GM12878 (cell line): ENCODE data around the gene CACNG5. TPM values are rescaled to one million over a fixed set of nuclear protein-coding genes. Genes with fewer than 3 reads are reported as not detected.

Source experiments
- ATAC-seq: fragments of 200-7000 bp; cut with Tn5 transposase; 3 replicates; pipeline ENCODE4 v1.9.1; 2020; ENCODE audit warnings: mild to moderate bottlenecking, moderate library complexity
- BruUV-seq: library from RNA; stranded (reverse); fragments of 400-500 nt; replicated peaks from 2 replicates; lab custom pipeline; 2021; lab: Mats Ljungman, UMichigan
- CTCF ChIA-PET: fragments of 300-600 bp; sonication (Branson Sonifier 250); formaldehyde crosslinking; extraction: SDS; loops from one replicate; lab custom pipeline; 2021; ENCODE audit warnings: inconsistent platforms; lab: Yijun Ruan, JAX
- POLR2A ChIA-PET: fragments of 350-600 bp; formaldehyde crosslinking; extraction: SDS; loops from one replicate; lab custom pipeline; 2021; ENCODE audit warnings: inconsistent platforms; lab: Charles Lee
- RAD21 ChIA-PET: fragments of 300-600 bp; sonication (Branson Sonifier 250); formaldehyde crosslinking; loops from one replicate; lab custom pipeline; 2023; ENCODE audit warnings: antibody characterized with exemption; ENCODE audit not compliant: unreplicated experiment; lab: Charles Lee
- SMC1A ChIA-PET: fragments of 300-600 bp; sonication (Branson Sonifier 250); formaldehyde crosslinking; loops from one replicate; lab custom pipeline; 2023; ENCODE audit not compliant: unreplicated experiment, uncharacterized antibody; lab: Charles Lee
- DNase-seq: peaks from one replicate; pipeline ENCODE4 v3.0.0-alpha.2; 2011; ENCODE audit warnings: low read depth, low spot score
- FAIRE-seq: peaks from 3 replicates; lab custom pipeline; 2011; peaks lifted over from hg19 to GRCh38; lab: Jason Lieb, UNC
- H2AFZ ChIP-seq: 2 replicates; pipeline ENCODE4 v1.6.0; 2011; ENCODE audit warnings: low read depth, low read length, control low read depth; ENCODE audit not compliant: control insufficient read depth
- H3K27ac ChIP-seq: 2 replicates; pipeline ENCODE4 v1.5.1; 2011; ENCODE audit warnings: control low read depth; ENCODE audit not compliant: control insufficient read depth, insufficient read depth
- H3K27me3 ChIP-seq, 2 experiments: replicated peaks in 1 of 2; 2 replicates each; pipeline versions ENCODE4 v1.6.0 to v1.6.1; 2011; ENCODE audit warnings: low read length in 1 of 2; ENCODE audit not compliant: control insufficient read depth in 2 of 2, insufficient read depth in 2 of 2
- H3K36me3 ChIP-seq, 2 experiments: 2 replicates each; pipeline ENCODE4 v1.5.1; 2011; ENCODE audit warnings: low read length in 1 of 2; ENCODE audit not compliant: control insufficient read depth in 2 of 2, insufficient read depth in 2 of 2
- H3K4me1 ChIP-seq: 2 replicates; pipeline ENCODE4 v1.6.1; 2011; ENCODE audit warnings: mild to moderate bottlenecking, low read length, moderate library complexity, mixed read lengths; ENCODE audit not compliant: control insufficient read depth, insufficient read depth
- H3K4me2 ChIP-seq: 2 replicates; pipeline ENCODE4 v1.6.0; 2011; ENCODE audit warnings: control low read depth; ENCODE audit not compliant: control insufficient read depth, insufficient read depth
- H3K4me3 ChIP-seq: fragments of 200-600 bp; sonication (generic); 2 replicates; pipeline ENCODE4 v1.5.1; 2016
- H3K79me2 ChIP-seq: 2 replicates; pipeline ENCODE4 v1.6.0; 2011; ENCODE audit warnings: low read length; ENCODE audit not compliant: control insufficient read depth, insufficient read depth
- H3K9ac ChIP-seq: 2 replicates; pipeline ENCODE4 v1.8.0; 2011; ENCODE audit warnings: low read length, control low read depth, mixed read lengths; ENCODE audit not compliant: control insufficient read depth, insufficient read depth
- H3K9me3 ChIP-seq: replicated peaks from 3 replicates; pipeline ENCODE4 v1.5.1; 2011; ENCODE audit warnings: mild to moderate bottlenecking, low read length; ENCODE audit not compliant: control insufficient read depth, insufficient read depth
- H4K20me1 ChIP-seq: 2 replicates; pipeline ENCODE4 v1.6.0; 2011; ENCODE audit not compliant: control insufficient read depth, insufficient read depth
- ATF7 ChIP-seq: fragments of 450-650 bp; IDR thresholded peaks from 2 replicates; pipeline ENCODE4 v1.6.1; 2016; ENCODE audit warnings: low read depth, mild to moderate bottlenecking
- DPF2 ChIP-seq: fragments of 450-650 bp; IDR thresholded peaks from 2 replicates; pipeline ENCODE4 v1.6.1; 2017; ENCODE audit warnings: mild to moderate bottlenecking
- EED ChIP-seq: sonication (generic); IDR thresholded peaks from 2 replicates; pipeline ENCODE4 v1.6.1; 2016; ENCODE audit warnings: antibody characterized with exemption, low read depth
- FOXK2 ChIP-seq: fragments of 450-650 bp; IDR thresholded peaks from 2 replicates; pipeline ENCODE4 v1.6.1; 2017; ENCODE audit warnings: mild to moderate bottlenecking, moderate library complexity
- GABPA ChIP-seq: IDR thresholded peaks from 2 replicates; pipeline ENCODE4 v1.6.1; 2014; ENCODE audit warnings: antibody characterized with exemption, low read depth, mild to moderate bottlenecking, inconsistent platforms
- HCFC1 ChIP-seq: fragments of 150-350 bp; IDR thresholded peaks from 2 replicates; pipeline ENCODE4 v1.6.1; 2014; ENCODE audit warnings: low read length
- IRF3 ChIP-seq: fragments of 450-650 bp; IDR thresholded peaks from 2 replicates; pipeline ENCODE4 v1.6.1; 2014; ENCODE audit warnings: mild to moderate bottlenecking
- MEF2A ChIP-seq: IDR thresholded peaks from 2 replicates; pipeline ENCODE4 v1.6.1; 2011; ENCODE audit warnings: low read depth, mild to moderate bottlenecking, low read length, moderate library complexity; ENCODE audit not compliant: insufficient read depth
- MTA2 ChIP-seq: fragments of 450-650 bp; IDR thresholded peaks from 2 replicates; pipeline ENCODE4 v1.6.1; 2016; ENCODE audit warnings: low read depth, mild to moderate bottlenecking, moderate library complexity
- MYC ChIP-seq: IDR thresholded peaks from 2 replicates; pipeline ENCODE4 v1.6.1; 2011; ENCODE audit warnings: mild to moderate bottlenecking, low read length, moderate library complexity, inconsistent platforms; ENCODE audit not compliant: insufficient read depth, insufficient replicate concordance, insufficient read length, severe bottlenecking
- NBN ChIP-seq: fragments of 450-650 bp; IDR thresholded peaks from 2 replicates; pipeline ENCODE4 v1.6.1; 2016
- NFIC ChIP-seq: IDR thresholded peaks from 2 replicates; pipeline ENCODE4 v1.6.1; 2012; ENCODE audit warnings: low read depth, mild to moderate bottlenecking, inconsistent platforms, low read length, moderate library complexity
- PRDM15 ChIP-seq: fragments of 450-650 bp; formaldehyde crosslinking; IDR thresholded peaks from 2 replicates; pipeline ENCODE4 v1.4.0; 2020; ENCODE audit warnings: mild to moderate bottlenecking, moderate library complexity
- RB1 ChIP-seq: fragments of 450-650 bp; formaldehyde crosslinking; IDR thresholded peaks from 2 replicates; pipeline ENCODE4 v1.6.1; 2017; ENCODE audit warnings: mild to moderate bottlenecking, borderline replicate concordance
- SIX5 ChIP-seq: IDR thresholded peaks from 2 replicates; pipeline ENCODE4 v1.6.1; 2011; ENCODE audit warnings: mild to moderate bottlenecking, low read depth, low read length, moderate library complexity; ENCODE audit not compliant: severe bottlenecking
- SMAD1 ChIP-seq: fragments of 450-650 bp; IDR thresholded peaks from 2 replicates; pipeline ENCODE4 v1.6.1; 2018; ENCODE audit warnings: mild to moderate bottlenecking, low read depth; ENCODE audit not compliant: partially characterized antibody
- SREBF2 ChIP-seq: IDR thresholded peaks from 2 replicates; pipeline ENCODE4 v1.6.1; 2012; ENCODE audit warnings: mild to moderate bottlenecking, low read length
- TCF3 ChIP-seq: IDR thresholded peaks from 2 replicates; pipeline ENCODE4 v1.6.1; 2012; ENCODE audit warnings: low read depth, mild to moderate bottlenecking, low read length, borderline replicate concordance; ENCODE audit not compliant: insufficient read depth
- ZBED1 ChIP-seq: IDR thresholded peaks from 2 replicates; pipeline ENCODE4 v1.6.1; 2016; ENCODE audit warnings: borderline replicate concordance
- WGBS: methylation state at CpG from one replicate; pipeline ENCODE4 v1.1.6; 2016; ENCODE audit warnings: low lambda C conversion rate; ENCODE audit not compliant: insufficient replicate concordance, insufficient coverage; ENCODE audit errors: missing lambda C conversion rate; 5-methylcytosine and 5-hydroxymethylcytosine counted together
- in situ Hi-C: fragments of 300-500 bp; cut with MboI; formaldehyde crosslinking; loops from 9 replicates; pipeline ENCODE4 v1.14.3; 2018; ENCODE audit warnings: mixed read lengths
- intact Hi-C: fragments of 100-400 bp; cut with micrococcal nuclease; formaldehyde crosslinking; loops from one replicate; pipeline ENCODE4 v1.14.2; 2022; ENCODE audit not compliant: unreplicated experiment
- polyA plus RNA-seq, 11 experiments: library from polyadenylated mRNA; depleted of rRNA in 4 of 11; unstranded in 6 of 11; stranded (reverse) in 5 of 11; fragments of >200 nt; fragmentation: Nextera tagmentation in 4 of 11; fragmentation: Illumina TruSeq in 1 of 11; extraction: Ambion mirVana in 4 of 11; extraction: Trizol in 1 of 11; gene quantifications; 1 replicate in 1 of 11; 2 replicates in 10 of 11; pipeline versions ENCODE4 v1.2.1 to v1.2.3, GENCODE V29; 2011 to 2016; ENCODE audit warnings: inconsistent platforms in 2 of 11, missing spikeins in 2 of 11, low read depth in 1 of 11
- total RNA-seq, 4 experiments: library from RNA; depleted of rRNA in 3 of 4; stranded (reverse); fragments of >200 nt in 3 of 4; fragmentation: Illumina TruSeq in 1 of 4; extraction: Trizol in 1 of 4; gene quantifications; 2 replicates each; pipeline versions ENCODE4 v1.2.1 to v1.2.3, GENCODE V29; 2013 to 2021
- TF ChIP-seq, protein P1 (sequence below): fragments of 450-650 bp; formaldehyde crosslinking; IDR thresholded peaks from 2 replicates; pipeline ENCODE4 v1.4.0; 2022; ENCODE audit warnings: mild to moderate bottlenecking, moderate library complexity

The CACNG5 gene
- total and polyA plus RNA-seq, 10 of the 15 experiments (the other 5 are each of a cell fraction or from before 2014, with no cell fraction given), result not detected

- H3K27me3 ChIP-seq, result peaks cover 0 to 3% of the 10 kb centered on the region in 2 experiments; a peak in 2 of 4 replicates
- H4K20me1 ChIP-seq, result no peaks in the 10 kb centered on the region
- POLR2A ChIA-PET, result no interaction called here
- no peak overlapping the region for H3K9ac ChIP-seq
- TF ChIP-seq EED, result no peak
- TF ChIP-seq NBN, result no peak
- TF ChIP-seq GABPA, result no peak
- no peak for TF ChIP-seq IRF3
- TF ChIP-seq, protein P1, sequence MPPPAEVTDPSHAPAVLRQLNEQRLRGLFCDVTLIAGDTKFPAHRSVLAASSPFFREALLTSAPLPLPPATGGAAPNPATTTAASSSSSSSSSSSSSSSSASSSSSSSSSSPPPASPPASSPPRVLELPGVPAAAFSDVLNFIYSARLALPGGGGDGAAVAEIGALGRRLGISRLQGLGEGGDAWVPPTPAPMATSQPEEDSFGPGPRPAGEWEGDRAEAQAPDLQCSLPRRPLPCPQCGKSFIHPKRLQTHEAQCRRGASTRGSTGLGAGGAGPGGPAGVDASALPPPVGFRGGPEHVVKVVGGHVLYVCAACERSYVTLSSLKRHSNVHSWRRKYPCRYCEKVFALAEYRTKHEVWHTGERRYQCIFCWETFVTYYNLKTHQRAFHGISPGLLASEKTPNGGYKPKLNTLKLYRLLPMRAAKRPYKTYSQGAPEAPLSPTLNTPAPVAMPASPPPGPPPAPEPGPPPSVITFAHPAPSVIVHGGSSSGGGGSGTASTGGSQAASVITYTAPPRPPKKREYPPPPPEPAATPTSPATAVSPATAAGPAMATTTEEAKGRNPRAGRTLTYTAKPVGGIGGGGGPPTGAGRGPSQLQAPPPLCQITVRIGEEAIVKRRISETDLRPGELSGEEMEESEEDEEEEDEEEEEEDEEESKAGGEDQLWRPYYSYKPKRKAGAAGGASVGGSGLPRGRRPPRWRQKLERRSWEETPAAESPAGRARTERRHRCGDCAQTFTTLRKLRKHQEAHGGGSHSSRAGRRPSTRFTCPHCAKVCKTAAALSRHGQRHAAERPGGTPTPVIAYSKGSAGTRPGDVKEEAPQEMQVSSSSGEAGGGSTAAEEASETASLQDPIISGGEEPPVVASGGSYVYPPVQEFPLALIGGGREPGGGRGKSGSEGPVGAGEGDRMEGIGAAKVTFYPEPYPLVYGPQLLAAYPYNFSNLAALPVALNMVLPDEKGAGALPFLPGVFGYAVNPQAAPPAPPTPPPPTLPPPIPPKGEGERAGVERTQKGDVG (CRISPR knock-in tag), result no peak
- no peak for TF ChIP-seq PRDM15
- no peak for TF ChIP-seq SMAD1
- no peak for TF ChIP-seq SIX5
- TF ChIP-seq DPF2, result no peak
- no peak for TF ChIP-seq FOXK2
- no peak for TF ChIP-seq ZBED1
- no peak for TF ChIP-seq ATF7
- no peak for TF ChIP-seq SREBF2
- no peak for TF ChIP-seq NFIC
- TF ChIP-seq RB1, result no peak
- TF ChIP-seq MEF2A, result no peak
- no peak for TF ChIP-seq MTA2
- TF ChIP-seq MYC, result no peak
- no peak for TF ChIP-seq HCFC1
- TF ChIP-seq TCF3, result no peak
- no peaks in the 10 kb centered on the region for H3K36me3 ChIP-seq
- CTCF ChIA-PET, result no interaction called here
- H3K27ac ChIP-seq, result no peak overlapping the region
- intact Hi-C loops (no loop called here), in situ Hi-C loops (no loop called here)
- H3K4me2 ChIP-seq, result no peak overlapping the region
- H3K4me3 ChIP-seq, result no peak overlapping the region
- no peaks in the 10 kb centered on the region; the same call in 2 of the 3 replicates for H3K9me3 ChIP-seq
- H3K79me2 ChIP-seq, result no peaks in the 10 kb centered on the region
- no peak for DNase-seq
- RAD21 ChIA-PET, result no interaction called here
- H3K4me1 ChIP-seq, result no peaks in the 10 kb centered on the region
- no peak for FAIRE-seq
- no TSS peak for BruUV-seq
- H2AFZ ChIP-seq, result no peak overlapping the region
- ATAC-seq, result no peak
- 5% methylated on average over 8 of the region's 10 CpGs for WGBS
- SMC1A ChIA-PET, result no interaction called here
These were observed 5.0 kb upstream of the CACNG5 start for GRCh38 chr17:66829883-66830282.
